H1 (cell line): ENCODE results near the gene CXCR3. TPM values are rescaled to one million over a fixed set of nuclear protein-coding genes. Genes with fewer than 3 reads are reported as not detected.

Source experiments
- CTCF ChIA-PET: fragments of 300-600 bp; sonication (Branson Sonifier 250); formaldehyde crosslinking; loops from one replicate; lab custom pipeline; 2021; ENCODE audit not compliant: partially characterized antibody; lab: Charles Lee
- POLR2A ChIA-PET: fragments of 300-600 bp; sonication (Branson Sonifier 250); formaldehyde crosslinking; loops from one replicate; lab custom pipeline; 2021; ENCODE audit warnings: inconsistent platforms; ENCODE audit not compliant: partially characterized antibody; lab: Charles Lee
- DNase-seq, 2 experiments: peaks; one replicate each; pipeline versions ENCODE4 v3.0.0 to v3.0.0-alpha.2; 2010 to 2022; ENCODE audit warnings: low spot score in 2 of 2, low read depth in 1 of 2, mixed read lengths in 1 of 2
- FAIRE-seq: peaks from 2 replicates; lab custom pipeline; 2011; peaks lifted over from hg19 to GRCh38; lab: Jason Lieb, UNC
- H2AFZ ChIP-seq: 2 replicates; pipeline ENCODE4 v1.8.1; 2012; ENCODE audit warnings: low read length, inconsistent platforms
- H2AK5ac ChIP-seq: 2 replicates; pipeline ENCODE4 v1.6.1; 2013; ENCODE audit warnings: low read depth, low read length
- H2BK120ac ChIP-seq: replicated peaks from 2 replicates; pipeline ENCODE3; 2013; ENCODE audit warnings: low read depth, low read length, inconsistent platforms
- H2BK12ac ChIP-seq: 2 replicates; pipeline ENCODE4 v1.6.1; 2013; ENCODE audit warnings: low read depth, low read length
- H2BK15ac ChIP-seq: 2 replicates; pipeline ENCODE4 v1.6.1; 2013; ENCODE audit warnings: low read length
- H2BK20ac ChIP-seq: 2 replicates; pipeline ENCODE4 v1.6.1; 2013; ENCODE audit warnings: low read length
- H2BK5ac ChIP-seq: 2 replicates; pipeline ENCODE4 v1.6.1; 2013; ENCODE audit warnings: low read depth, low read length
- H3K14ac ChIP-seq: 2 replicates; pipeline ENCODE4 v1.6.1; 2013; ENCODE audit warnings: inconsistent platforms; ENCODE audit not compliant: insufficient read length
- H3K18ac ChIP-seq: 2 replicates; pipeline ENCODE4 v1.6.1; 2013; ENCODE audit warnings: low read length; ENCODE audit errors: extremely low read depth
- H3K23ac ChIP-seq: 2 replicates; pipeline ENCODE4 v1.6.1; 2013; ENCODE audit warnings: inconsistent platforms; ENCODE audit not compliant: insufficient read length
- H3K23me2 ChIP-seq: 2 replicates; pipeline ENCODE4 v1.6.1; 2013; ENCODE audit warnings: low read depth, low read length
- H3K27ac ChIP-seq: 2 replicates; pipeline ENCODE4 v1.6.1; 2011; ENCODE audit warnings: low read depth, low read length, inconsistent platforms
- H3K27me3 ChIP-seq, 4 experiments: replicated peaks in 1 of 4; 1 replicate in 1 of 4; 2 replicates in 3 of 4; pipeline versions ENCODE4 v1.6.1 to v1.8.1; 2011 to 2013; ENCODE audit warnings: low read length in 3 of 4, mild to moderate bottlenecking in 3 of 4, inconsistent platforms in 2 of 4, mixed read lengths in 2 of 4, moderate library complexity in 1 of 4; ENCODE audit not compliant: control insufficient read depth in 3 of 4, insufficient read depth in 3 of 4; ENCODE audit errors: extremely low read depth in 1 of 4
- H3K36me3 ChIP-seq, 4 experiments: 2 replicates each; pipeline versions ENCODE4 v1.6.1 to v1.8.1; 2011 to 2013; ENCODE audit warnings: mild to moderate bottlenecking in 4 of 4, low read length in 3 of 4, moderate library complexity in 2 of 4, control low read depth in 1 of 4, inconsistent platforms in 1 of 4; ENCODE audit not compliant: insufficient read depth in 4 of 4, control insufficient read depth in 2 of 4
- H3K4ac ChIP-seq: replicated peaks from 2 replicates; pipeline ENCODE3; 2013; ENCODE audit warnings: low read length, low read depth, mixed read lengths, inconsistent platforms; ENCODE audit not compliant: insufficient read length
- H3K4me1 ChIP-seq, 4 experiments: replicated peaks in 1 of 4; 1 replicate in 1 of 4; 2 replicates in 3 of 4; pipeline versions ENCODE4 v1.6.1 to v1.8.1; 2011 to 2013; ENCODE audit warnings: low read length in 3 of 4, inconsistent platforms in 2 of 4, mixed read lengths in 1 of 4; ENCODE audit not compliant: insufficient read depth in 4 of 4, control insufficient read depth in 3 of 4
- H3K4me2 ChIP-seq, 2 experiments: 2 replicates each; pipeline versions ENCODE4 v1.6.1 to v1.8.1; 2011 to 2013; ENCODE audit warnings: low read depth in 2 of 2, low read length in 2 of 2, control low read depth in 1 of 2, inconsistent platforms in 1 of 2, mild to moderate bottlenecking in 1 of 2; ENCODE audit not compliant: insufficient read depth in 1 of 2
- H3K4me3 ChIP-seq, 4 experiments: fragments of 200-600, 300-600 bp in 1 of 4; sonication (generic), shearing (Covaris generic), sonication (Bioruptor Twin) in 1 of 4; 2 replicates each; pipeline versions ENCODE4 v1.5.1 to v1.8.1; 2011 to 2016; ENCODE audit warnings: low read length in 4 of 4, low read depth in 3 of 4, control low read depth in 2 of 4, inconsistent platforms in 2 of 4, mild to moderate bottlenecking in 2 of 4, mixed read lengths in 1 of 4, moderate library complexity in 1 of 4; ENCODE audit not compliant: insufficient read depth in 2 of 4; ENCODE audit errors: extremely low read depth in 1 of 4
- H3K56ac ChIP-seq: replicated peaks from 2 replicates; pipeline ENCODE3; 2013; ENCODE audit warnings: low read depth, mild to moderate bottlenecking, mixed read lengths, low read length, inconsistent platforms; ENCODE audit not compliant: insufficient read length
- H3K79me1 ChIP-seq: 2 replicates; pipeline ENCODE4 v1.6.1; 2013; ENCODE audit warnings: low read depth, low read length, control low read depth
- H3K79me2 ChIP-seq, 2 experiments: 2 replicates each; pipeline versions ENCODE4 v1.6.1 to v1.8.1; 2012 to 2013; ENCODE audit warnings: low read length in 2 of 2, mild to moderate bottlenecking in 2 of 2, inconsistent platforms in 1 of 2; ENCODE audit not compliant: insufficient read depth in 2 of 2, control insufficient read depth in 1 of 2
- H3K9ac ChIP-seq, 4 experiments: replicated peaks in 1 of 4; 1 replicate in 1 of 4; 2 replicates in 3 of 4; pipeline versions ENCODE4 v1.6.1 to v1.8.1; 2011 to 2013; ENCODE audit warnings: low read depth in 3 of 4, low read length in 3 of 4, control low read depth in 2 of 4, mild to moderate bottlenecking in 2 of 4, moderate library complexity in 2 of 4, inconsistent platforms in 1 of 4; ENCODE audit errors: extremely low read depth in 1 of 4
- H3K9me3 ChIP-seq, 2 experiments: 2 replicates each; pipeline versions ENCODE4 v1.6.1 to v1.8.1; 2012 to 2013; ENCODE audit warnings: mild to moderate bottlenecking in 2 of 2, moderate library complexity in 2 of 2, control low read depth in 1 of 2, inconsistent platforms in 1 of 2, low read depth in 1 of 2, low read length in 1 of 2, mixed read lengths in 1 of 2; ENCODE audit not compliant: insufficient read depth in 2 of 2
- H4K20me1 ChIP-seq, 2 experiments: replicated peaks in 1 of 2; 2 replicates each; pipeline versions ENCODE3 to v1.8.1; 2011 to 2013; ENCODE audit warnings: inconsistent platforms in 2 of 2, low read length in 2 of 2, mild to moderate bottlenecking in 1 of 2; ENCODE audit not compliant: insufficient read depth in 2 of 2, control insufficient read depth in 1 of 2
- H4K5ac ChIP-seq: 2 replicates; pipeline ENCODE4 v1.6.1; 2013; ENCODE audit warnings: low read length, low read depth, mixed read lengths, inconsistent platforms; ENCODE audit not compliant: insufficient read length
- H4K8ac ChIP-seq: 2 replicates; pipeline ENCODE4 v1.8.0; 2013; ENCODE audit warnings: mild to moderate bottlenecking, moderate library complexity, low read length, inconsistent platforms; ENCODE audit not compliant: insufficient read depth; ENCODE audit errors: extremely low read depth
- H4K91ac ChIP-seq: replicated peaks from 2 replicates; pipeline ENCODE3; 2013; ENCODE audit warnings: low read length, mixed read lengths, inconsistent platforms; ENCODE audit not compliant: insufficient read length
- ATF2 ChIP-seq: IDR thresholded peaks from 2 replicates; pipeline ENCODE4 v1.6.1; 2012; ENCODE audit warnings: low read length, inconsistent platforms
- BACH1 ChIP-seq: IDR thresholded peaks from 2 replicates; pipeline ENCODE4 v1.6.1; 2012; ENCODE audit warnings: low read length, improper control_type of control experiment
- CTBP2 ChIP-seq: IDR thresholded peaks from 2 replicates; pipeline ENCODE4 v1.7.0; 2011; ENCODE audit warnings: borderline replicate concordance, mild to moderate bottlenecking, moderate library complexity, mixed read lengths, low read length; ENCODE audit not compliant: insufficient read depth, insufficient read length
- CTCF ChIP-seq, 3 experiments: IDR thresholded peaks; 1 replicate in 2 of 3; 2 replicates in 1 of 3; pipeline versions ENCODE4 v1.5.1 to v1.6.1; 2011; ENCODE audit warnings: low read length in 3 of 3, mild to moderate bottlenecking in 3 of 3, inconsistent platforms in 2 of 3, low read depth in 1 of 3, moderate library complexity in 1 of 3; ENCODE audit not compliant: insufficient read depth in 1 of 3; ENCODE audit errors: control extremely low read depth in 1 of 3
- JUND ChIP-seq: IDR thresholded peaks from 2 replicates; pipeline ENCODE4 v1.6.1; 2011; ENCODE audit warnings: mild to moderate bottlenecking, improper control_type of control experiment, low read length
- NRF1 ChIP-seq: IDR thresholded peaks from 2 replicates; pipeline ENCODE4 v1.6.1; 2011; ENCODE audit warnings: mild to moderate bottlenecking, low read depth, low read length, improper control_type of control experiment
- RBBP5 ChIP-seq: IDR thresholded peaks from 2 replicates; pipeline ENCODE4 v1.7.1; 2012; ENCODE audit warnings: low read depth, mild to moderate bottlenecking, inconsistent platforms, low read length, moderate library complexity, borderline replicate concordance
- SP1 ChIP-seq: IDR thresholded peaks from 2 replicates; pipeline ENCODE4 v1.6.1; 2011; ENCODE audit warnings: low read depth, low read length
- SP4 ChIP-seq: IDR thresholded peaks from 2 replicates; pipeline ENCODE4 v1.6.1; 2012; ENCODE audit warnings: low read length, inconsistent platforms
- TBP ChIP-seq: IDR thresholded peaks from 2 replicates; pipeline ENCODE4 v1.6.1; 2011; ENCODE audit warnings: low read depth, low read length, improper control_type of control experiment
- WGBS, 2 experiments: shearing (Covaris generic) in 1 of 2; methylation state at CpG; one replicate each; pipeline versions ENCODE4 v1.1.6 to v1.1.7; 2013 to 2015; ENCODE audit warnings: low lambda C conversion rate in 2 of 2, mixed read lengths in 2 of 2, inconsistent platforms in 1 of 2, low coverage in 1 of 2, missing lambda C conversion rate in 1 of 2; ENCODE audit not compliant: insufficient replicate concordance in 2 of 2, insufficient coverage in 1 of 2, insufficient read length in 1 of 2; ENCODE audit errors: extremely low coverage in 1 of 2, missing lambda C conversion rate in 1 of 2; 5-methylcytosine and 5-hydroxymethylcytosine counted together
- polyA plus RNA-seq, 7 experiments: library from polyadenylated mRNA; depleted of rRNA in 3 of 7; stranded (reverse) in 5 of 7; unstranded in 2 of 7; fragments of >200 nt in 5 of 7; fragments of 200-250 nt in 2 of 7; gene quantifications; 1 replicate in 5 of 7; 2 replicates in 1 of 7; 4 replicates in 1 of 7; pipeline versions ENCODE4 v1.2.1 to v1.2.3, GENCODE V29; 2011 to 2013; ENCODE audit warnings: missing spikeins in 2 of 7, mixed read lengths in 2 of 7
- total RNA-seq: library from RNA; stranded (reverse); fragmentation: NEBNext Ultra II Directional; extraction: Animal tissue kit (Norgen Biotek cat#: 25700); gene quantifications from 2 replicates; pipeline ENCODE4 v1.2.1, GENCODE V29; 2021

The CXCR3 gene
- total and polyA plus RNA-seq, 2 of the 8 experiments (the other 6 are each of a cell fraction or from before 2014, with no cell fraction given), result not detected

GRCh38 chrX:71604141-71604540, 14.2 kb downstream of the CXCR3 start:
- H2BK12ac ChIP-seq, result no peak overlapping the region
- H4K5ac ChIP-seq, result no peak overlapping the region
- H3K14ac ChIP-seq, result no peak overlapping the region
- H2AK5ac ChIP-seq, result no peak overlapping the region
- DNase-seq (no peak), FAIRE-seq (no peak)
- H2BK5ac ChIP-seq, result no peak overlapping the region
- H3K23me2 ChIP-seq, result no peaks in the 10 kb centered on the region
- TF ChIP-seq JUND, result no peak
- no peak for TF ChIP-seq TBP
- no peak for TF ChIP-seq SP4
- no peak for TF ChIP-seq NRF1
- no peak for TF ChIP-seq SP1
- TF ChIP-seq BACH1, result no peak
- no peak for TF ChIP-seq ATF2
- TF ChIP-seq CTCF (IDR thresholded peaks at IDR 0.05; ENCODE audit: control extremely low read depth in 1 of 3, insufficient read depth in 1 of 3, low read depth in 1 of 3, low read length in 3 of 3), result no peak
- no peak for TF ChIP-seq CTBP2
- TF ChIP-seq RBBP5, result no peak
- H2AFZ ChIP-seq, result no peak overlapping the region
- H3K27ac ChIP-seq, result no peak overlapping the region
- no peaks in the 10 kb centered on the region for H3K4me1 ChIP-seq
- no peak overlapping the region for H4K8ac ChIP-seq
- H2BK20ac ChIP-seq, result no peak overlapping the region
- H3K27me3 ChIP-seq, result no peaks in the 10 kb centered on the region
- H3K9ac ChIP-seq, result no peak overlapping the region
- no peaks in the 10 kb centered on the region for H3K79me2 ChIP-seq
- CTCF ChIA-PET, result interaction anchor here (1.1 kb wide), 1 partner anchor 48 kb away, joined by 4 read pairs; no protein-coding TSS in a partner anchor
- H2BK15ac ChIP-seq, result no peak overlapping the region
- H3K4ac ChIP-seq, result no peak overlapping the region
- no peak overlapping the region for H2BK120ac ChIP-seq
- peaks cover 0 to 8% (median 0%) of the 10 kb centered on the region in 4 experiments; a peak in 2 of 8 replicates for H3K36me3 ChIP-seq
- 98% methylated on average over 7 of the region's 10 CpGs; no CpG with 5 or more reads in 1 of the 2 experiments for WGBS, 2 experiments
- no peaks in the 10 kb centered on the region for H4K20me1 ChIP-seq
- no peak overlapping the region for H3K56ac ChIP-seq
- no peak overlapping the region for H3K18ac ChIP-seq
- H3K23ac ChIP-seq, result no peak overlapping the region
- no peak overlapping the region for H3K4me3 ChIP-seq
- no peak overlapping the region for H4K91ac ChIP-seq
- no peaks in the 10 kb centered on the region for H3K79me1 ChIP-seq
- POLR2A ChIA-PET, result no interaction called here
- no peaks in the 10 kb centered on the region for H3K9me3 ChIP-seq
- no peak overlapping the region for H3K4me2 ChIP-seq
